ENCODE results near the gene NUTM2E.
"Not testable (repeated sequence)": the region's sequence is repeated elsewhere in the genome, so short reads cannot be mapped to it uniquely, and the experiment has no call there.

- not testable (repeated sequence) for TF ChIP-seq EZH2 (IDR thresholded peaks at IDR 0.05; ENCODE audit: insufficient read depth, poor library complexity, severe bottlenecking); EZH2phosphoT487 (IDR thresholded peaks at IDR 0.05; ENCODE audit: insufficient read depth, low read depth)
Measured at GRCh38 chr10:79838441-79838840, 11.9 kb downstream of the NUTM2E start.
